ENCODE data around the gene CD79A.
"Not testable (repeated sequence)": the region's sequence is repeated elsewhere in the genome, so short reads cannot be mapped to it uniquely, and the experiment has no call there.

CD79A gene

GRCh38 chr19:41862445-41862986 is 14.6 kb upstream of the CD79A start:
- DNase-seq (ENCODE audit: extremely low read depth in 1 of 2, low read depth in 1 of 2): no peak

- no peak for DNase-seq (ENCODE audit: extremely low read depth in 1 of 2, low read depth in 1 of 2)
Observed at GRCh38 chr19:41863209-41863931, 13.7 kb upstream of the CD79A start.

GRCh38 chr19:41864374-41864773 is 12.7 kb upstream of the CD79A start:
- DNase-seq (ENCODE audit: extremely low read depth in 1 of 2, low read depth in 1 of 2): no peak

- no peak for DNase-seq (ENCODE audit: extremely low read depth in 1 of 2, low read depth in 1 of 2)
Observed at GRCh38 chr19:41866284-41866683, 10.8 kb upstream of the CD79A start.

GRCh38 chr19:41868120-41868988 is 8.7 kb upstream of the CD79A start:
- DNase-seq (ENCODE audit: extremely low read depth in 1 of 2, low read depth in 1 of 2): no peak

GRCh38 chr19:41868989-41869300 is 8.1 kb upstream of the CD79A start:
- no peak for DNase-seq (ENCODE audit: extremely low read depth in 1 of 2, low read depth in 1 of 2)

- no peak for DNase-seq (ENCODE audit: extremely low read depth in 1 of 2, low read depth in 1 of 2)
Observed at GRCh38 chr19:41869374-41869955, 7.6 kb upstream of the CD79A start.

GRCh38 chr19:41870401-41870873 is 6.6 kb upstream of the CD79A start:
- DNase-seq (ENCODE audit: extremely low read depth in 1 of 2, low read depth in 1 of 2): no peak

GRCh38 chr19:41871573-41872383 is 5.3 kb upstream of the CD79A start:
- DNase-seq (ENCODE audit: extremely low read depth in 1 of 2, low read depth in 1 of 2): peak; percentile 61 to 77

GRCh38 chr19:41872384-41872774 is 4.7 kb upstream of the CD79A start:
- no peak for DNase-seq (ENCODE audit: extremely low read depth in 1 of 2, low read depth in 1 of 2)

GRCh38 chr19:41872775-41873647 is 4.1 kb upstream of the CD79A start:
- DNase-seq (ENCODE audit: extremely low read depth in 1 of 2, low read depth in 1 of 2): no peak

GRCh38 chr19:41875973-41876372 is 1.1 kb upstream of the CD79A start:
- not testable (repeated sequence) for DNase-seq (ENCODE audit: extremely low read depth in 1 of 2, low read depth in 1 of 2)

GRCh38 chr19:41877916-41878905 is 1.1 kb downstream of the CD79A start:
- DNase-seq (ENCODE audit: extremely low read depth in 1 of 2, low read depth in 1 of 2): no peak

- no peak for DNase-seq (ENCODE audit: extremely low read depth in 1 of 2, low read depth in 1 of 2)
Observed at GRCh38 chr19:41879080-41879479, 2.0 kb downstream of the CD79A start.

- DNase-seq (ENCODE audit: extremely low read depth in 1 of 2, low read depth in 1 of 2): no peak
Observed at GRCh38 chr19:41879670-41880328, 2.7 kb downstream of the CD79A start.

- no peak for DNase-seq (ENCODE audit: extremely low read depth in 1 of 2, low read depth in 1 of 2)
Observed at GRCh38 chr19:41880329-41880708, 3.2 kb downstream of the CD79A start.

- no peak for DNase-seq (ENCODE audit: extremely low read depth in 1 of 2, low read depth in 1 of 2)
Observed at GRCh38 chr19:41882568-41883462, 5.7 kb downstream of the CD79A start, which contains the start of gene ARHGEF1. TSS of gene ARHGEF1 (plus strand) at chr19:41883184. CDS start at chr19:41888083, 4,899 bp downstream.
